Hypothalamus (tissue), 51 donors: Measurements from ENCODE around the gene FBXL15.

Experiments
- DNase-seq, 51 donors: peaks; one replicate each; lab custom pipeline; 2025; lab: John Stamatoyannopoulos, UW

The FBXL15 gene

DNA sequence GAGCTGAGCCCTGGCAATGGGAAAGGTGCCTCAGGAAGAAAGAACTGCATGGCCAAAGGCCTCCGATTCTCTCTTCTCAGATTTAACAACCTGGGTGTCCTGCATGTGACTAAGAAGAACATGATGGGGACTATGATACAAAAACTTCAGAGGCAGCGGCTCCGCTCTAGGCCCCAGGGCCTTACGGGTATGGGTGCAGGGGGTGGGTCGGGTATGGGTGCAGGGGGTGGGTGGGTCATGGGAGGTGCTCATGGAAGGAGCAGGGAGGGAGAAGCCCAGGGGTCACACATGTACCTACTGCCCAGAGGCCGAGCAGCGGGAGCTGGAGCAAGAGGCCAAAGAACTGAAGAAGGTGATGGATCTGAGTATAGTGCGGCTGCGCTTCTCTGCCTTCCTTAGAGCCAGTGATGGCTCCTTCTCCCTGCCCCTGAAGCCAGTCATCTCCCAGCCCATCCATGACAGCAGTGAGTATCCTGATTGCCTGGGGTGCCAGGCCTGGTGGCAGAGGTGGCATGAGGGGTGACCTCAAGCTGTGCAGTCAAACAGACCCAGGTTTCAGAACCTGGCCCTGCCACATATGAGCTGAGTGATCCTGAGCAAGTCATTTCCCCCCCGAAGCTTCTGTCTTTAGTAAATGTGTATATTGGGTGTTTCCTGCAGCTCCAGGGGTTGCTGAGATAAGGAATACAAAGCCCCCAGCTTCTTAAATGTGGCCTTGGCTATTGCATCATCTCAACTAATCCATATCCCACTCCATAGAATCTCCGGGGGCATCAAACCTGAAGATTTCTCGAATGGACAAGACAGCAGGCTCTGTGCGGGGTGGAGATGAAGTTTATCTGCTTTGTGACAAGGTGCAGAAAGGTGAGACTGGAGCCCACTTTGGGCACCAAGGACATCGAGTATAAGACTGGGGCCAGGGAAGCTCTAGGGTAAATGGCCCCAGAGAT lies 23.1 kb upstream of the FBXL15 start:
- no peak for DNase-seq

DNA sequence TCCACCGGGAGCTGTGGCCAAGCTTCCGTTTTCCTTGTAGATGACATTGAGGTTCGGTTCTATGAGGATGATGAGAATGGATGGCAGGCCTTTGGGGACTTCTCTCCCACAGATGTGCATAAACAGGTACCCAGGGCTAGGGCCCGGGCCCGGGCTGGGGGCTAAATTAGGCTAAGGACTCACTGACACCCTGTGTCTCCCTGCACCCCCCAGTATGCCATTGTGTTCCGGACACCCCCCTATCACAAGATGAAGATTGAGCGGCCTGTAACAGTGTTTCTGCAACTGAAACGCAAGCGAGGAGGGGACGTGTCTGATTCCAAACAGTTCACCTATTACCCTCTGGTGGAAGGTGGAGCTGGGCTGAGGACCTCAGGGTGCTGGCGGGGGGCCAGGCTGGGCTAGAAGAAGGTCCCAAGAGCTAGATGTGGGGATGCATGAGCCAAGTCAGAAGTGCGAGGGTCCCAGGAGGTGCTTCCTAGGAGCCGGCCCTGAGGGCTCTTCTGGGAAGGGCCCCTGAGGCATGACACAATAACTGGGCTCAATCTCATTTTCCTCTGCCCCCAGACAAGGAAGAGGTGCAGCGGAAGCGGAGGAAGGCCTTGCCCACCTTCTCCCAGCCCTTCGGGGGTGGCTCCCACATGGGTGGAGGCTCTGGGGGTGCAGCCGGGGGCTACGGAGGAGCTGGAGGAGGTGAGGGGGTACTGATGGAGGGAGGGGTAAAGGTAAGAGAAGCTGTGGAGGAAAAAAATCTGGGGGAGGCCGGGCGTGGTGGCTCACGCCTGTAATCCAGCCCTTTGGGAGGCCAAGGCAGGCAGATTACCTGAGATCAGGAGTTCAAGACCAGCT lies 22.2 kb upstream of the FBXL15 start:
- no peak for DNase-seq

DNA sequence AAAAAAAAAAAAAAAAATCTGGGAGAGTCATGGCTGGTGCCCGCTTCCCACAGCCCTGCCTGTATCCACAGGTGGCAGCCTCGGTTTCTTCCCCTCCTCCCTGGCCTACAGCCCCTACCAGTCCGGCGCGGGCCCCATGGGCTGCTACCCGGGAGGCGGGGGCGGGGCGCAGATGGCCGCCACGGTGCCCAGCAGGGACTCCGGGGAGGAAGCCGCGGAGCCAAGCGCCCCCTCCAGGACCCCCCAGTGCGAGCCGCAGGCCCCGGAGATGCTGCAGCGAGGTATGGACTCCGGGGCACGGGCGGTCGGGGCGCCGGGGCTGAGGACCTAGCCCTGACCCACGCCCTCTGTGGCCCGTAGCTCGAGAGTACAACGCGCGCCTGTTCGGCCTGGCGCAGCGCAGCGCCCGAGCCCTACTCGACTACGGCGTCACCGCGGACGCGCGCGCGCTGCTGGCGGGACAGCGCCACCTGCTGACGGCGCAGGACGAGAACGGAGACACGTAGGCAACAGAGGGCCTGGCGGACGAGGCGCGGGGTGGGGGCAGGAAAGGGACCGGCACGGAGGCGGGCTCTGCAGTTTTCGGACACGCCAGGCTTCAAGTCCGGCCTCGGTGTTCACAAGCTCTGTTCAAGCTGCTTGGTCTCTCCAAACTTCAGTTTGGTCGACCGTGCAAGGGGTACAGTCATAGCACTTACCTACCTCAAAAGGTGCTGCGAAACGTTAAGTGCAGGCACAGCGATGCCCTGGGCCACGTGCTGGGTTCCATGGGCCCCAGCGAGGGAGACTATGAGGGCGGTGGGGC lies 21.2 kb upstream of the FBXL15 start:
- DNase-seq, result peak; percentile 31 to 92 (median 78)

DNA sequence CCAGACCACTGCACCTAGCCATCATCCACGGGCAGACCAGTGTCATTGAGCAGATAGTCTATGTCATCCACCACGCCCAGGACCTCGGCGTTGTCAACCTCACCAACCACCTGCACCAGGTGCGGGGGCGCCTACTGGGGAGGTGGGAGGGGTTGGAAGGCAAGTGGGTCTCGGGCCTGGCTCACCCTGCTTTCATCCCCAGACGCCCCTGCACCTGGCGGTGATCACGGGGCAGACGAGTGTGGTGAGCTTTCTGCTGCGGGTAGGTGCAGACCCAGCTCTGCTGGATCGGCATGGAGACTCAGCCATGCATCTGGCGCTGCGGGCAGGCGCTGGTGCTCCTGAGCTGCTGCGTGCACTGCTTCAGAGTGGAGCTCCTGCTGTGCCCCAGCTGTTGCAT lies 20.6 kb upstream of the FBXL15 start:
- peak in 1 of 51 donors; percentile 29 for DNase-seq

DNA sequence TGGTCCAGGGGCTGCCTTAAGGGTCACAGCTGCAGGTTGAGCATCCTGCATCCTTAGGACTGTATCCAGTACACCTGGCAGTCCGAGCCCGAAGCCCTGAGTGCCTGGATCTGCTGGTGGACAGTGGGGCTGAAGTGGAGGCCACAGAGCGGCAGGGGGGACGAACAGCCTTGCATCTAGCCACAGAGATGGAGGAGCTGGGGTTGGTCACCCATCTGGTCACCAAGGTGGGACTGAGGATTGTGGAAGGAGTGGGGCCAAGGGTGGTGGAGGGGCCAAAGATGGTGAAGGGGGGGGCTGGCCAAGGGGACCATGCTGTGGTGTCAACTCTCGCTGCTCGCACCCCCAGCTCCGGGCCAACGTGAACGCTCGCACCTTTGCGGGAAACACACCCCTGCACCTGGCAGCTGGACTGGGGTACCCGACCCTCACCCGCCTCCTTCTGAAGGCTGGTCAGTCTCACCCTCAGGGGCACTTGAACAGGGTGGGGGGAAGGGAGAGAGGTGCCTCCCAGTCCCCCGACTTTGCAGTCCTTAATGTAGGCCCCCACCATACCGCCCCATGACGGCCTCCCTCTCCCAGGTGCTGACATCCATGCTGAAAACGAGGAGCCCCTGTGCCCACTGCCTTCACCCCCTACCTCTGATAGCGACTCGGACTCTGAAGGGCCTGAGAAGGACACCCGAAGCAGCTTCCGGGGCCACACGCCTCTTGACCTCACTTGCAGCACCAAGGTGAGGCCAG lies 19.9 kb upstream of the FBXL15 start:
- DNase-seq, result no peak

DNA sequence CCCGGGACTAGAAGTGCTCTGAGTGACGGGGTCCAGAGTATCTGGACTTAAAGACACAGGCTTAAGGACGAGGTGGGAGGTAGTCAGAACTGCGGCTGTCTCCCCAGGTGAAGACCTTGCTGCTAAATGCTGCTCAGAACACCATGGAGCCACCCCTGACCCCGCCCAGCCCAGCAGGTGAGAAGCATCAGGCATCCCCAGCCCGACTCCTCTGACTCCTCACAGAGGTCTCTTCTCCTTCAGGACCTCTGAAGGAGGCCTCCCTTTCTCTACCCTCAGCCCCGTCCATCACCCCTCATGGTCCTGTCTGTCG lies 19.3 kb upstream of the FBXL15 start:
- no peak for DNase-seq

DNA sequence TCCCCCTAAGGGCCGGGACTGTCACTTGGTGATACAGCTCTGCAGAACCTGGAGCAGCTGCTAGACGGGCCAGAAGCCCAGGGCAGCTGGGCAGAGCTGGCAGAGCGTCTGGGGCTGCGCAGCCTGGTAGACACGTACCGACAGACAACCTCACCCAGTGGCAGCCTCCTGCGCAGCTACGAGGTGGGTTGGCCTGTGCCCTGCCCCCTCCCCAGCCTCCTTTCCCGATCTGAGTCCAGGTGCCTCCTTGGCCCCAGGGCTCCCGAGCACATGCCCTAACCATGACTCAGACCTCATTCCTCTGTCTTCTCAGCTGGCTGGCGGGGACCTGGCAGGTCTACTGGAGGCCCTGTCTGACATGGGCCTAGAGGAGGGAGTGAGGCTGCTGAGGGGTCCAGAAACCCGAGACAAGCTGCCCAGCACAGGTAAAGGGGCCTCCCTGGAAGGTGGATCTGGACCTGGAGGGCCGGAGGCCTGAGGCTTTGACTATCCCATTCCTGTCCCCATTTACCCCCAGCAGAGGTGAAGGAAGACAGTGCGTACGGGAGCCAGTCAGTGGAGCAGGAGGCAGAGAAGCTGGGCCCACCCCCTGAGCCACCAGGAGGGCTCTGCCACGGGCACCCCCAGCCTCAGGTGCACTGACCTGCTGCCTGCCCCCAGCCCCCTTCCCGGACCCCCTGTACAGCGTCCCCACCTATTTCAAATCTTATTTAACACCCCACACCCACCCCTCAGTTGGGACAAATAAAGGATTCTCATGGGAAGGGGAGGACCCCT lies 18.7 kb upstream of the FBXL15 start:
- DNase-seq, result no peak

DNA sequence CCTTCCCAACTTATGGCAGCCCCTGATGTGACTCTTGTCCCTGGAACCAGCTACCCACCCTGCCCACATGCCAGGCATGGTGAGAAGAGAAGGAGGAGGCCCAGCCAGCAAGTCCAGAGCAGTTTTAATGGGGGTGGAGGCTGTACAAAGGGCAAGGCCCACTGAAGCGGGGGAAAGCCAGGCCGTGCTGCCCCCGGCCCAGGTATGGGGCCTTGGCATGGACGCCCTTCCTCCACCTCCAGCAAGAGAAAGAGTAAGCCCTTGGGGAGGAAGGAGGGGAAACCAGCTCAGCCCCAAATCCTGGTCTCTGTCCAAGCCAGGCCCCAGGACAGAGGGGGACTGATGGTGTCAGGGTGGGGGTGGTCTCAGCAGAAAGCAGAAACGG lies 18.1 kb upstream of the FBXL15 start:
- DNase-seq, result no peak

DNA sequence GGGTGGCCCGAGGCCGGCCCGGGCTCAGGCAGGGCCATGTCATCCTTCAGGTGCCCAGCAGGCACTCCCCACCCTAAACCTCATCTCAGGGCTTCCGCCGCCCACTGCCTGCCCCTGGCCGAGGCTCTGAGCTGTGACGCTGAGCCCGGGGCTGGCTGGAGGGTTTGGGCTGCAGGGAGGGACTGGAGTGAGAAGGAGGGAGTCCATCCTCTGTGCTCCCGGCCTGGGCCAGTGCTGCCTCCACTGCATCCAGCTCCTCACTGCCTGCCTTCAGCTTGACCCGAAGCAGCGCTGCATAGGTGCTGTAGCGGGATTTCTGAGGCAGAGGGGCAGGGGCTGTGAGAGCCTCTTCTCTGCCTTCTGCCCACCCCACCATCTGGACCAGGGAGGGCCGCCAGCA lies 17.5 kb upstream of the FBXL15 start:
- no peak for DNase-seq

DNA sequence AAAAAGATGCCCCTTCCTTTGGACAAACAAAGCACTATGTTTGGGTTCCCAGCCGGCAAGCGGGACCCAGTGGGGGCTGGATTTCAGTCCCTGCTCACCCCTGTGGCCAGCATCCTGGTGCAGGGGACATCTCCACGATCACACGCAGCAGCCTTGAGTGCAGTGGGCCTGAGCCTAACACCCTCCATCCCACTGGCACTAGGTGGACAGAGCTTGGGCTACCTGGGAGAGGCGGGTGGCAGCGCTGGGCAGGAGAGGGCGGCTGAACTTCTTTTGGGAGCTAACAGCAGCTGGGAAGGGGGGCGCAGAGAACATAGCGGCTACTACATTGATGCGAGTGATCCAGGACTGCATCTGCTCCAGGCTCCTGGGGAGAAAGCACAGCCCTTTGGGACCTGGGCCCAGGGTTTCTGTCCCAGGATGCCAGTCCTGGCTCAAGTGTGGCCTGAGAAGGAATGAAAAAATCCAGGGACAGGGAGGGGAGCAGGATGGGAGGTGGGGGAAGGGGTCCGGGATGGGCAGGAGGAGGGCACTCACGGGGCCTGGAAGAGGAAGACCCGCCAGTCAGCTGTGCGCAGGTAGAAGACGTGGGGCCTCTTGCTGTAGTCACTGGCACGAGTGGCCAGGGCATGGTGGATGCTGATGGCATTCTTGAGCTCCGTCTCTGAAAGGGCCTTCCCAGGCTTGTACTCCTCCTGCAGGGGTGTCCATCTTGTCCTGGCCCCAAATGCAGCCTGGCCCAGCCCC lies 16.1 kb upstream of the FBXL15 start:
- DNase-seq, result no peak

DNA sequence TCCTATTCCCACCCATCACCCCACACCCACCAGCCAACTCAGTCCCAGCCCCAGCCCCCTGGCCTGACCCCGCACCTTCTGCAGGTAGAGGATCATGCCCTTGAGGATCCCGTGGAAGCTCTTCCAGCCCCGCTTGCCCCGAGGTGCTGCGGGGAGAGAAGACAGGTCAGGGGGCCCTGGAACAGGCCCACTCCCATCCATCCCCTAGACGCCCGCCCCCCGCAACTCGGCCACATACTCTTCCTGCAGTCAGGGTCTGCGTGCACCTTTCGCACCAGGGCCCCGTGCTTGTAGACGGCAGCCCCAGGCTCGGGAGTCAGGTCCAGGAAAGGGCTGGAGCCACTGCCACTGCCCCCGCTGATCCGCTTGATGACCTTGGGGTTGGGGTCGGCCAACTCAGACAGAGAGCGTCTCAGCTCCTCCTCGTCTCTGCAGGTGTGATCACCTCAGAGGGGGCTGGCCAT lies 15.5 kb upstream of the FBXL15 start:
- no peak for DNase-seq

DNA sequence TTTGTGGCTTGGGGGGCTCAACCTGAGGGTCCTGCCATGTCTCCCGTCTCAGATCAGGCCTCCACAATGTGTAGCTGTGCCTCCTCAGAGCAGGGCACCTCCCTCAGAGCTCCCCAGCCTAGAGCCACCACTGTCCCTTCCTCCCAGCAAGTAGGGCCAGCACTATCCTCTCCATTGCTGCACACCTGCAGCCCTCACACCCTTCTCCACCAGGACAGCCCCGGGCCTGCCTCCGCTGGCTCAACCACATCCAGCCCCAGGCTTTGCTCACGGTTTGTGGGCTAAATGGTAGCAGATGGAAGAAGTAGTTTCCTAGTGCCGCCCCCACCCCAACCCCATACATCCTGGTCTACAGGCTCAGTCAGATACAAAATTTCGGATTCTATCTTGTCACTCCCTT lies 15.0 kb upstream of the FBXL15 start:
- DNase-seq, result no peak

DNA sequence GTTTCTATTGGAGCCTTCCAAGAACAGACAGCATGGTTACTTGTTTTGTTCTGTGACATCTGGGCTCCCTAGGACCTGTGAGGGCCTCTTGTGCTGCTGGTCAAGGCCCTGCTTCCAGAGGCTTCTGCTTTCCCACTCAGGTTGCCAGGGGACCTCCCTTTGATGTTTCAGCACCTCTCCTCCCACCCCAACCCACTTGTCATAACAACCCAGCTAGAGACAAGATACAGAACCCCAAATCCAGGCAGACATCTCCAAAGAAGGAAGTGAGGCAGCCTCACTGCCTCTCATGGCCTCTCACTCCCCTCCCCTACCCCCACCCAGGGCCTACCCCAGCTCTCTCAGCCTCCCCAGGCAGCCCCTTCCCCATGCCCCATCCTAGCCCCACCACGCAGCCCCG lies 13.8 kb upstream of the FBXL15 start:
- no peak for DNase-seq

DNA sequence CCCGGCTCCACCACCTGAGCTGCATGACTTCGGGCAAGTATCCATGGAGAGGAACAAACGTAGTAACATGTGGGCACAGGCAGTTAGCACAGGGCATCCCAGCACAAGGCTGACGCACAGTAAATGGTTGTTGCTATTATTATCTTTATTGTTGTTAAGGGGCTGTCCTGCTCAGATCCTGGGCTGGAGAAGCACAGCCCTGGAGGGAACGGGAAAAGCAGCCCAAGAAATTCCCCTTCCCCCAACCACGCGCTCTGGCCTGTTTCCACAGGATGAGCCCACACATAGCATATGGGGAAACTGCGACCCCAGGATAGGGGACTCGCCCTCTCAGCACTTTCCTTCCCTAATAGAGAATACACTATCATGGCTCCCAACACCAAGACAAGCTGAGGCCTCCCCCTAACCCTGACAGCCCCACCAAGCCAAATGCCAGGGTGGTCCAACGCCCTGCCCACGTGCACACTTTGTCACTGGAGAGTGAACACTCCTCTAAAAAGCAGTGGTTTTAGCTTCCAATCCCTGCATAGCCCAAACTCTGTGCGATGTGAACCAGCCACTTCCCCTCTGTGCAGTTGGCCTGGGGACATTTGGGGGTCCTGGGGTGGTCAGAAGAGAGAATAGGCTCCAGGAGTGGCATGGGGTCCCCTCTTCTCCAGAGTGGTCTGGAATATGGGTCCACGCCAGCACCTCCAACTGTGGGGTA lies 13.1 kb upstream of the FBXL15 start:
- no peak for DNase-seq

DNA sequence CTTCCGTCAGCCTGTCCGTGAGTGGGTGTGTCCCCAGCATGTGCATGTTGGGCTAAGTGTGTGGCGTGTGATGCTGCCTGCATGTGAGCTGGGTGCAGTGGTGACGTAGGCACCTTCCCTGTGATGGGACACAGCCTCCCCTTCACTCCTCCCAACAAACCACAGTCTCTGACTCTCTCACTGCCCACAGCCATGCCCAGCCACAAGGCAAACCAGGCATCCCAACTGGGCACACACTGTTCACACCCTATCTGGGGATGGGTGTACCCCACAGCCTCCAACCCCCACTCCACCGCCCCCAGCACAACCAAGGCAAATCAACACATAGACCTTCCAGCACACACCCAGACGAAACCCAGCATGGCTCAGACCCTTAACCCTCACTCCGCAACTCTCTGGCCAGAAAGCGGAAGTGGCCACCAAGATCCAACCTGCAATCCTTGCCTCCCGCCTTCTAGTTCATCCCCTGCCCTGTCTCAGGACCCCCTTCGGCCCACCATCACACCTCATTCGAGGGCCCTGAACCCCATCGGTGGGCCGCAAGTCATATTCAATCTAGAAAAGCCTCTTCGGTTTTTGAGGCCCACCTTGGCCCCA lies 12.4 kb upstream of the FBXL15 start:
- peak in 3 of 51 donors; percentile 17 to 56 (median 18) for DNase-seq

DNA sequence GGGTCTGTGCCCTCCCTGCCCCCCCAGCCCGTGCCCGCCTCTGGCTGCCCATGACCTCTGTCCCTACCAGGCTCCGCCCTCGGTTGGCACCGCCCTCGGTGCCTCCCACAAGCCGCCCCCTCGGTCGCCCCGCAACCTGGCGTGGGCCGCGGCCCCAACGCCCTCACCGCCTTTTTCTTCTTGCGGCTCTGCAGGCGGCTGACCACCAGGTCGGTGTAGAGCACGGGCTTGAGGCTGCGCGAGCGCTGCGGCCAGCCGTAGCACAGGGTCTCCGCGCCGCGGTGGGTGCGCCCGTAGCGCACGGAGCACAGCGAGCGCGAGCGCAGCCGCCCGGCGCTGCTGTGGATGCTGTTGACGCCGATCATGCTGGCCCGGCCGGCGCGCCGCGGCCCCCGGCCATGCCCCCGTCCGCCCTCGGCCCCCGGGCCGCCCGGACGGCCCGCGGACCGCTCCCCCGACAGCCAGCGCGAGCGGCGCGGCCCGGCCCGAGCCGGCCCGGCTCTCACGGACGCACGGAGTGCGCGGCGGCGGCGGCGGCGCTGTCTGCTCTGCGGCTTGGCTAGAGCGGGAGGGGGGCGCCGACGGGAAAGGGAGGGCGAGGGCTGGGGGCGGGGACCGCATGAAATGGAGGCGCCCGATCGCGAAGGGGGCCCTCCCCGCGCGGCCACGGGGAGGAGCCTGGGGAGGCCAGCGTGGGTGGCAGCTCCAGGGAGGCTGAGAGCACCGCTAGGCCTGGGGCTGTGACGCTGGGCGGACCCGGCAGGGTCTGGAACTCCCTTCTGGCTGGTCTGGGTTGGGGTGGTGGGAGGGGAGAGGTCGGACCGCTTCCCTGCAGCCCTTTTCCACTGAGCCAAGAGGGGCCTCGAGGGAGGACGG lies 11.7 kb upstream of the FBXL15 start:
- peak in 34 of 51 donors; percentile 11 to 76 (median 54) for DNase-seq
